Smooth muscle cell (in vitro differentiated cells): Measurements from ENCODE around the gene TMPRSS7. TPM values are rescaled to one million over a fixed set of nuclear protein-coding genes. Genes with fewer than 3 reads are reported as not detected.
"Not testable (repeated sequence)": the region's sequence is repeated elsewhere in the genome, so short reads cannot be mapped to it uniquely, and the experiment has no call there.

Experiments
- DNase-seq: peaks from one replicate; lab custom pipeline; 2025; ENCODE audit not compliant: unreplicated experiment; lab: John Stamatoyannopoulos, UW
- H2AFZ ChIP-seq: fragments of 200-600 bp; sonication (generic); 2 replicates; pipeline ENCODE4 v1.6.0; 2016; ENCODE audit warnings: antibody characterized with exemption, low read depth, mild to moderate bottlenecking
- H3F3A ChIP-seq: fragments of 200-600 bp; sonication (generic); 2 replicates; pipeline ENCODE4 v1.6.0; 2017; ENCODE audit warnings: antibody characterized with exemption, low read depth
- H3K27ac ChIP-seq: fragments of 200-600 bp; sonication (generic); 2 replicates; pipeline ENCODE4 v1.5.1; 2016; ENCODE audit warnings: low read depth, mild to moderate bottlenecking
- H3K27me3 ChIP-seq: fragments of 200-600 bp; sonication (generic); 2 replicates; pipeline ENCODE4 v1.6.1; 2016; ENCODE audit warnings: low read depth, mild to moderate bottlenecking
- H3K36me3 ChIP-seq: fragments of 200-600 bp; sonication (generic); 2 replicates; pipeline ENCODE4 v1.5.1; 2016; ENCODE audit warnings: low read depth
- H3K4me1 ChIP-seq: fragments of 200-600 bp; sonication (generic); 2 replicates; pipeline ENCODE4 v1.5.1; 2016; ENCODE audit warnings: low read depth
- H3K4me2 ChIP-seq: fragments of 200-600 bp; sonication (generic); 2 replicates; pipeline ENCODE4 v1.6.0; 2016; ENCODE audit warnings: mild to moderate bottlenecking
- H3K4me3 ChIP-seq: fragments of 200-600 bp; sonication (generic); 2 replicates; pipeline ENCODE4 v1.5.1; 2016; ENCODE audit warnings: mild to moderate bottlenecking
- H3K79me2 ChIP-seq: fragments of 200-600 bp; sonication (generic); 2 replicates; pipeline ENCODE4 v1.6.0; 2016; ENCODE audit warnings: low read depth, mild to moderate bottlenecking
- H3K9ac ChIP-seq: fragments of 200-600 bp; sonication (generic); 2 replicates; pipeline ENCODE4 v1.6.0; 2016; ENCODE audit warnings: low read depth
- H3K9me3 ChIP-seq: fragments of 200-600 bp; sonication (generic); replicated peaks from 2 replicates; pipeline ENCODE4 v1.5.1; 2016; ENCODE audit warnings: low read depth
- H4K20me1 ChIP-seq: fragments of 200-600 bp; sonication (generic); 2 replicates; pipeline ENCODE4 v1.6.0; 2016; ENCODE audit warnings: low read depth
- WGBS: methylation state at CpG from one replicate; pipeline ENCODE4 v1.1.7; 2016; ENCODE audit warnings: low lambda C conversion rate; 5-methylcytosine and 5-hydroxymethylcytosine counted together
- polyA plus RNA-seq: library from polyadenylated mRNA; unstranded; fragments of >200 nt; fragmentation: Nextera tagmentation; extraction: Ambion mirVana; gene quantifications from 2 replicates; pipeline ENCODE4 v1.2.1, GENCODE V29; 2016
- total RNA-seq: library from RNA; depleted of rRNA; stranded (reverse); fragments of >200 nt; gene quantifications from 2 replicates; pipeline ENCODE4 v1.2.3, GENCODE V29; 2014
- TF ChIP-seq, protein P1 (sequence below): fragments of 200-600 bp; sonication (generic); IDR thresholded peaks from 2 replicates; pipeline ENCODE4 v1.5.1; 2017; ENCODE audit warnings: borderline replicate concordance, mild to moderate bottlenecking, antibody characterized with exemption; ENCODE audit not compliant: insufficient read depth, poor library complexity, severe bottlenecking

TMPRSS7 gene
- total and polyA plus RNA-seq, 2 experiments from 2014 or later, result not detected

DNA sequence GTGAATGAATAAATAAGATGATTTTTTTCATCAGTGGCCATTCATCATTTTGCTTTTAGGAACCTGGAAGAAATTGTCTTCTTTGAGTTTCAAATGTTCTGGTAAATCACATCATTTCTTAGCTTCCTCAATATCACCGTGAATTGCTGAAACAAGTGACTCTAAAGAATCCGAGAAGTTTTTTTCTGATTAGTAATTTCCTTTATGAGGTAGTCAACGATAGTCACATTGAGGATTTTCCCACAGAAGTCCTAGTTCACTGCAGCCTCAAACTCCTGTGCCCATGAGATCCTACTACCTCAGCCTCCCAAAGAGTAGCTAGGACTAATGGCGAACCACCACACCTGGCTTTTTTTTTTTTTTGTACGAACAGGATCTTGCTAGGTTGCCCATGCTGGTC is 3.6 kb upstream of the TMPRSS7 start:
- Histone ChIP-seq H3K27ac (no peak overlapping the region), H3K4me1 (no peaks in the 10 kb centered on the region), H4K20me1 (no peaks in the 10 kb centered on the region), H3K27me3 (no peaks in the 10 kb centered on the region), H2AFZ (no peak overlapping the region), H3K36me3 (no peaks in the 10 kb centered on the region), H3K9ac (no peak overlapping the region), H3K4me2 (no peak overlapping the region), H3K4me3 (no peak overlapping the region), H3K9me3 (no peaks in the 10 kb centered on the region), H3F3A (no peaks in the 10 kb centered on the region), H3K79me2 (no peaks in the 10 kb centered on the region)
- TF ChIP-seq, protein P1, sequence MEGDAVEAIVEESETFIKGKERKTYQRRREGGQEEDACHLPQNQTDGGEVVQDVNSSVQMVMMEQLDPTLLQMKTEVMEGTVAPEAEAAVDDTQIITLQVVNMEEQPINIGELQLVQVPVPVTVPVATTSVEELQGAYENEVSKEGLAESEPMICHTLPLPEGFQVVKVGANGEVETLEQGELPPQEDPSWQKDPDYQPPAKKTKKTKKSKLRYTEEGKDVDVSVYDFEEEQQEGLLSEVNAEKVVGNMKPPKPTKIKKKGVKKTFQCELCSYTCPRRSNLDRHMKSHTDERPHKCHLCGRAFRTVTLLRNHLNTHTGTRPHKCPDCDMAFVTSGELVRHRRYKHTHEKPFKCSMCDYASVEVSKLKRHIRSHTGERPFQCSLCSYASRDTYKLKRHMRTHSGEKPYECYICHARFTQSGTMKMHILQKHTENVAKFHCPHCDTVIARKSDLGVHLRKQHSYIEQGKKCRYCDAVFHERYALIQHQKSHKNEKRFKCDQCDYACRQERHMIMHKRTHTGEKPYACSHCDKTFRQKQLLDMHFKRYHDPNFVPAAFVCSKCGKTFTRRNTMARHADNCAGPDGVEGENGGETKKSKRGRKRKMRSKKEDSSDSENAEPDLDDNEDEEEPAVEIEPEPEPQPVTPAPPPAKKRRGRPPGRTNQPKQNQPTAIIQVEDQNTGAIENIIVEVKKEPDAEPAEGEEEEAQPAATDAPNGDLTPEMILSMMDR, result no peak
- 99% methylated on average over 5 of the region's 5 CpGs for WGBS
- no peak for DNase-seq

DNA sequence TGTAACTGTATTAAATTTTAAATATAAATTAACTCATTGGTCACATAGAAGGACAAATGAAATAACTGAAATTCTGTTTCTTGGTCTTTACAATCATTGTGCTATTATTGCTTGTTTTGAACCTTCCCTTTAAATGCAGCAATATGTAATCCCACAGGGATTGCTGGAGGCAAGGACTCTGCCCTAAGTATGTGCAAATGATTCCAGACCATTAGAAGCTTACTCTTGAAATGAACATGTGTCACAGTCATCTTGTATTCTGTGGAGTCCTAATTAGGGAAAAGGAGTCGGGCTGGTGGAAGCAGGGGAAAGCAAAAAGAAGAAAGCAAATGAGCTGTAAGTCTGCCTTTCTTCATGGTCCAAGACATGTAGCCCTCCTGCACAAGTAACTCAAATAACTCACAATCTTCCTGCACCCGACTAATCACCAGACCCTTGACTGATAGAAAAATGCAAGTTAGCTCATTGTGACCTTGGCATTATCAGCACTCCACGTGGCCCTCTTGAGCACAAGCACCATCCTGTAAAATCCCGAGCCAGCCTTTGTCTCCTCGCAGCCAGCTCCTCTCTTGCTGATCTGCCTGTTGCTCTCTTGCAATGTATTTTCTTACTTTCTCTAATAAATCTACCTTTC is 2.3 kb upstream of the TMPRSS7 start:
- H3K4me3 ChIP-seq, result no peak overlapping the region
- WGBS, result 75% methylated on average over 5 of the region's 5 CpGs
- H3F3A ChIP-seq, result no peaks in the 10 kb centered on the region
- TF ChIP-seq, protein P1, result no peak
- no peak overlapping the region for H3K4me2 ChIP-seq
- no peaks in the 10 kb centered on the region for H4K20me1 ChIP-seq
- no peaks in the 10 kb centered on the region for H3K36me3 ChIP-seq
- H3K9ac ChIP-seq, result no peak overlapping the region
- no peak overlapping the region for H3K27ac ChIP-seq
- no peaks in the 10 kb centered on the region for H3K4me1 ChIP-seq
- no peak overlapping the region for H2AFZ ChIP-seq
- no peaks in the 10 kb centered on the region for H3K27me3 ChIP-seq
- DNase-seq, result no peak
- H3K9me3 ChIP-seq, result no peaks in the 10 kb centered on the region
- H3K79me2 ChIP-seq, result no peaks in the 10 kb centered on the region

DNA sequence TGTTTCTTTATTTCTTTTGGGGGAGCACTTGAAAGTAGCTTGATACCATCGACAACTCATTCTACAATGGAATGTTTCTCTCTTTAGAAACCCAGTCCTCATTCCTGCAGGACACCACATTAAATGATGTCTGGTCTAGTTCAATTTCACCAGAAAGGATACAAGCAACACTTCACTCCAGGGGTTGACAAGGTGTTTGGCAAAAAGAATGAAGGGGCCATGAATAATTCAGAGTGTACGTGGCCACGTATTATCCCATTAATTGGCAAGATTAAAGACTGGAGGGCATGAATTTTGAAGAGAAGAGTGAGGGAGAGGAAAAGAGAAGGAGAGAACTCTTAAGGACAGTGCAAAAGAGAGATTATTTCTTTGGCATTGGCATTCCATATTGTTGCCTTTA is 705 bp downstream of the TMPRSS7 start:
- no peak for DNase-seq
- Histone ChIP-seq H3K36me3 (no peaks in the 10 kb centered on the region), H3K27me3 (no peaks in the 10 kb centered on the region), H3K9me3 (no peaks in the 10 kb centered on the region), H2AFZ (no peak overlapping the region), H3F3A (no peaks in the 10 kb centered on the region), H3K4me1 (no peaks in the 10 kb centered on the region), H3K27ac (no peak overlapping the region), H4K20me1 (no peaks in the 10 kb centered on the region), H3K4me2 (no peak overlapping the region), H3K79me2 (no peaks in the 10 kb centered on the region), H3K9ac (no peak overlapping the region), H3K4me3 (no peak overlapping the region)
- TF ChIP-seq, protein P1, result no peak
- 66% methylated on average over 3 of the region's 3 CpGs for WGBS

DNA sequence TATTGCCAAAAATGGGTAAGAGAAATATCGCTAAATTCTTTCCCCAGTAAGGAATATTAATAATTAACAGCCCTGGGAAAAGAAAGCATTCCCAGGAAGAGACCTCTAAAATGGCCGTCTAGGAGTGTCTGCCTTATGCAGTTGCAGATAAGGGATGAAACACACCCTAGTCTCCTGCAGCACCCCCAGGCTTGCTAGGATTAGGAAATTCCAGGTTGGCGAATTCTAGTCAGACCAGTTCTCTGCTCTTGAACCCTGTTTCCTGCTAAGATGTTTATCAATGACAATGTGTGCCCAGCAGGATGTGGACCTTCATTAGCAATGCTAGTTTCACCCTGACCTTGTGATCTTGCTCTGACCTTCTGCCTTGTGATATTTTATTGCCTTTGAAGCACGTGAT is 2.7 kb downstream of the TMPRSS7 start:
- H2AFZ ChIP-seq, H3K79me2 ChIP-seq, H3K4me2 ChIP-seq, H3K4me1 ChIP-seq, H4K20me1 ChIP-seq, H3K27ac ChIP-seq, H3K4me3 ChIP-seq, H3K9ac ChIP-seq, H3F3A ChIP-seq, DNase-seq, H3K36me3 ChIP-seq, H3K9me3 ChIP-seq, H3K27me3 ChIP-seq: not testable (repeated sequence)
- 68% methylated on average over 4 of the region's 4 CpGs for WGBS
